OCI-LY3 (cell line): ENCODE results near the gene AP3S2.

Experiments used
- CTCF ChIP-seq: fragments of 200-600, 300-600 bp; sonication (generic); IDR thresholded peaks from 2 replicates; pipeline ENCODE4 v1.5.1; 2014; ENCODE audit warnings: antibody characterized with exemption, low read length, low read depth
- EZH2phosphoT487 ChIP-seq: fragments of 200-600 bp; shearing (Covaris generic); IDR thresholded peaks from 2 replicates; pipeline ENCODE4 v1.6.1; 2018; ENCODE audit warnings: antibody characterized with exemption, mixed run types, low read depth

- TF ChIP-seq CTCF (no peak), EZH2phosphoT487 (no peak)
These were observed 13.5 kb upstream of the AP3S2 start for GRCh38 chr15:89907289-89907688.
